K562 (cell line): Measurements from ENCODE around the gene ASCC1. TPM values are rescaled to one million over a fixed set of nuclear protein-coding genes. Genes with fewer than 3 reads are reported as not detected.

ENCODE experiments used
- AFF4 ChIP-seq: sonication (generic); formaldehyde crosslinking; IDR thresholded peaks from 2 replicates; pipeline ENCODE4 v1.8.0; 2023; ENCODE audit warnings: mild to moderate bottlenecking, missing genetic modification reagents
- ASH1L ChIP-seq: fragments of 450-650 bp; IDR thresholded peaks from 2 replicates; pipeline ENCODE4 v1.6.1; 2018; ENCODE audit warnings: borderline replicate concordance, mild to moderate bottlenecking, low read depth; ENCODE audit not compliant: partially characterized antibody
- BRF1 ChIP-seq: IDR thresholded peaks from 3 replicates; pipeline ENCODE4 v1.6.1; 2011; ENCODE audit warnings: borderline replicate concordance, mild to moderate bottlenecking; ENCODE audit not compliant: insufficient read length; ENCODE audit errors: extremely low read depth
- BRF2 ChIP-seq: IDR thresholded peaks from 3 replicates; pipeline ENCODE4 v1.6.1; 2011; ENCODE audit warnings: borderline replicate concordance, mild to moderate bottlenecking; ENCODE audit not compliant: insufficient read length, insufficient read depth
- CREBBP ChIP-seq: IDR thresholded peaks from one replicate; pipeline ENCODE4 v1.6.1; 2012; ENCODE audit warnings: low read depth, mild to moderate bottlenecking, control low read depth, inconsistent platforms, low read length
- GATAD2B ChIP-seq: fragments of 450-650 bp; IDR thresholded peaks from 2 replicates; pipeline ENCODE4 v1.6.1; 2017; ENCODE audit warnings: mild to moderate bottlenecking, borderline replicate concordance
- HDAC3 ChIP-seq: fragments of 450-650 bp; IDR thresholded peaks from 2 replicates; pipeline ENCODE4 v1.6.1; 2018; ENCODE audit warnings: borderline replicate concordance, mild to moderate bottlenecking, moderate library complexity; ENCODE audit not compliant: partially characterized antibody
- JUNB ChIP-seq: fragments of 450-650 bp; formaldehyde crosslinking; conservative IDR thresholded peaks from 2 replicates; pipeline ENCODE4 v1.4.0; 2020; ENCODE audit warnings: mild to moderate bottlenecking
- MTF1 ChIP-seq: fragments of 250-450 bp; sonication (Bioruptor Pico); IDR thresholded peaks from 2 replicates; pipeline ENCODE4 v1.9.0; 2021; ENCODE audit warnings: moderate library complexity, mild to moderate bottlenecking, inconsistent platforms, borderline replicate concordance
- PHB2 ChIP-seq: fragments of 450-650 bp; IDR thresholded peaks from 2 replicates; pipeline ENCODE4 v1.6.1; 2017; ENCODE audit warnings: low read depth
- RBM15 ChIP-seq: fragments of 200-400 bp; formaldehyde crosslinking; IDR thresholded peaks from 2 replicates; pipeline ENCODE4 v1.6.1; 2018; ENCODE audit warnings: mild to moderate bottlenecking, low read length, moderate library complexity; ENCODE audit not compliant: insufficient read depth
- SNAPC5 ChIP-seq: fragments of 250-450 bp; sonication (Bioruptor Pico); IDR thresholded peaks from 2 replicates; pipeline ENCODE4 v1.8.0; 2021; ENCODE audit warnings: moderate library complexity, mild to moderate bottlenecking, inconsistent platforms
- XRCC5 ChIP-seq: fragments of 200-400 bp; formaldehyde crosslinking; IDR thresholded peaks from 2 replicates; pipeline ENCODE4 v1.6.1; 2017; ENCODE audit warnings: low read depth, mild to moderate bottlenecking, low read length
- ZBED1 ChIP-seq: IDR thresholded peaks from 2 replicates; pipeline ENCODE4 v1.6.1; 2014
- ZNF121 ChIP-seq: sonication (generic); formaldehyde crosslinking; conservative IDR thresholded peaks from 2 replicates; pipeline ENCODE4 v1.8.0; 2022; ENCODE audit warnings: missing genetic modification reagents
- ZNF408 ChIP-seq: fragments of 250-450 bp; sonication (Bioruptor Pico); IDR thresholded peaks from 2 replicates; pipeline ENCODE4 v1.4.0; 2020; ENCODE audit warnings: low read depth, mild to moderate bottlenecking, moderate library complexity
- ZNF511 ChIP-seq: sonication (generic); formaldehyde crosslinking; IDR thresholded peaks from 2 replicates; pipeline ENCODE4 v1.8.0; 2022; ENCODE audit warnings: mild to moderate bottlenecking, missing genetic modification reagents
- ZNF740 ChIP-seq, 3 experiments: fragments of 200-800 bp in 1 of 3; sonication (Bioruptor generic) in 1 of 3; sonication (generic) in 1 of 3; formaldehyde crosslinking in 1 of 3; IDR thresholded peaks; 2 replicates each; pipeline versions ENCODE4 v1.6.1 to v1.8.0; 2016 to 2022; ENCODE audit warnings: mild to moderate bottlenecking in 2 of 3, missing compliant biosample characterization in 2 of 3, missing genetic modification characterization in 2 of 3, missing genetic modification reagents in 1 of 3
- polyA plus RNA-seq, 8 experiments: library from polyadenylated mRNA; depleted of rRNA in 4 of 8; stranded (reverse) in 5 of 8; unstranded in 3 of 8; fragments of >200 nt; fragmentation: Nextera tagmentation in 2 of 8; fragmentation: Illumina TruSeq in 1 of 8; extraction: Ambion mirVana in 2 of 8; extraction: Trizol in 1 of 8; gene quantifications; 2 replicates each; pipeline versions ENCODE4 v1.2.1 to v1.2.3, GENCODE V29; 2011 to 2014; ENCODE audit warnings: inconsistent platforms in 1 of 8, missing spikeins in 1 of 8
- total RNA-seq, 7 experiments: library from RNA; depleted of rRNA in 6 of 7; stranded (reverse); fragments of >200 nt in 6 of 7; fragmentation: Illumina TruSeq in 2 of 7; extraction: Trizol in 2 of 7; gene quantifications; 2 replicates each; pipeline versions ENCODE4 v1.2.1 to v1.2.3, GENCODE V29; 2011 to 2021; ENCODE audit warnings: low replicate concordance in 1 of 7
- TF ChIP-seq, protein P1 (sequence below): sonication (generic); formaldehyde crosslinking; IDR thresholded peaks from 2 replicates; pipeline ENCODE4 v1.8.0; 2022; ENCODE audit warnings: missing genetic modification reagents, mild to moderate bottlenecking, moderate library complexity, borderline replicate concordance

Gene ASCC1
- total and polyA plus RNA-seq, 9 of the 15 experiments (the other 6 are each of a cell fraction or from before 2014, with no cell fraction given), result 31.7 to 73.3 (median 52.8) TPM

DNA sequence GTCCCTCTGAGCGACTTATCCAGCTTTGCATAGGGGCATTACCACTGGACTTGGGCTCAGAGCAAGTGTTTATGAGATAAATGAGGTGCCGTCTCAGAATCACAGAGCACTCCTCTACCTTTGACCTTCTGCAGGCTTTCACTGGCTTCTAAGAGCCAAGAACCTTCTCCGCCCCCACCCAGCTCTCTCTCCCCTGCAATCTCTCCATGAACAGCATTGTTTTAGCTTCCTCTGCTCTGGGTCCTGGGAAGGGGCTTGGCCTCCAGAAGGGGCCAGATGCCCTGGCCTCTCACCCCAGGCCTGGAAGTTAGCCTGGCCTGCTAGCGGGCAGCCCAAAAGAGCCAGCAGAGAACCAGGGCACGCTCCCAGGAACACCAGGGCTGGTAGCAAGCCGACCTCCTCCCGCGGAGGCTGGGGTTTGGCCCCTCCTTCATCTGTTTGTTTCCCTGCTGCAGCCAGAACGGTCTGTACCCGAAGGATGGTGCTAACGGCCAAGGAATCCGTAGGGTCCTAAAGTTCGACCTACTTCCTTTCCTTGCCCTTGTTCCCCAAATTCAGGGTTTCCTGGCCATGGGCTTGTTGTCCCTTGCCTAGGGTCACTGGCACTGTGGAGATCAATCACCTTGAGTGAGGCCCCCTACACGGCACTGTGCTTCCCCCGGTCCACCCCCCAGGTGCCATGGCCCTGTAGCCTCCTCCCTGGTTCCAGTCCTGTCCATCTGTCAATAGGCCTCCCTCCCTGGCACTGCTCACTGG is 38.9 kb upstream of the ASCC1 start (continued):
- TF ChIP-seq, protein P1, sequence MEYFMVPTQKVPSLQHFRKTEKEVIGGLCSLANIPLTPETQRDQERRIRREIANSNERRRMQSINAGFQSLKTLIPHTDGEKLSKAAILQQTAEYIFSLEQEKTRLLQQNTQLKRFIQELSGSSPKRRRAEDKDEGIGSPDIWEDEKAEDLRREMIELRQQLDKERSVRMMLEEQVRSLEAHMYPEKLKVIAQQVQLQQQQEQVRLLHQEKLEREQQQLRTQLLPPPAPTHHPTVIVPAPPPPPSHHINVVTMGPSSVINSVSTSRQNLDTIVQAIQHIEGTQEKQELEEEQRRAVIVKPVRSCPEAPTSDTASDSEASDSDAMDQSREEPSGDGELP, result 0 out of 2 replicates have a peak, but pooled peaks have one; percentile 35
- no peak for TF ChIP-seq BRF2
- no peak for TF ChIP-seq SNAPC5 (CRISPR knock-in tag)
- TF ChIP-seq CREBBP, result no peak
- no peak for TF ChIP-seq ZNF511 (CRISPR knock-in tag)
- no peak for TF ChIP-seq JUNB (CRISPR knock-in tag)
- TF ChIP-seq XRCC5, result no peak
- no peak for TF ChIP-seq ZNF121 (CRISPR knock-in tag)
- no peak for TF ChIP-seq RBM15
- no peak for TF ChIP-seq ASH1L
- TF ChIP-seq BRF1, result no peak
- TF ChIP-seq GATAD2B, result 0 out of 2 replicates have a peak, but pooled peaks have one; percentile 54
- TF ChIP-seq ZNF408 (CRISPR knock-in tag), result no peak
- no peak for TF ChIP-seq PHB2
- TF ChIP-seq MTF1 (CRISPR knock-in tag), result no peak
- no peak for TF ChIP-seq ZBED1
- TF ChIP-seq AFF4 (CRISPR knock-in tag), result 0 out of 2 replicates have a peak, but pooled peaks have one; percentile 31
- TF ChIP-seq HDAC3, result no peak
- TF ChIP-seq ZNF740 (CRISPR knock-in tag; IDR thresholded peaks at IDR 0.05), result no peak
- TF ChIP-seq ZNF740 (tag; IDR thresholded peaks at IDR 0.05), result peak in 1 of 2 experiments; percentile 49; a peak in 1 of 4 replicates
